AG09309 (cell line): Measurements from ENCODE around the gene TRMT44.

Experiments used
- DNase-seq: peaks from one replicate; pipeline ENCODE4 v3.0.0-alpha.2; 2010; ENCODE audit warnings: low read depth
- H3K4me3 ChIP-seq: 2 replicates; pipeline ENCODE4 v1.5.1; 2011; ENCODE audit warnings: mild to moderate bottlenecking, low read depth, low read length, moderate library complexity; ENCODE audit not compliant: control insufficient read depth
- TF ChIP-seq, protein P1 (sequence below): IDR thresholded peaks from 2 replicates; pipeline ENCODE4 v1.5.1; 2011; ENCODE audit warnings: mild to moderate bottlenecking, low read depth, low read length, inconsistent platforms; ENCODE audit not compliant: insufficient read depth, control insufficient read depth; ENCODE audit errors: missing control alignments

Gene TRMT44

GRCh38 chr4:8515316-8516060 is 74.9 kb downstream of the TRMT44 start:
- TF ChIP-seq, protein P1, sequence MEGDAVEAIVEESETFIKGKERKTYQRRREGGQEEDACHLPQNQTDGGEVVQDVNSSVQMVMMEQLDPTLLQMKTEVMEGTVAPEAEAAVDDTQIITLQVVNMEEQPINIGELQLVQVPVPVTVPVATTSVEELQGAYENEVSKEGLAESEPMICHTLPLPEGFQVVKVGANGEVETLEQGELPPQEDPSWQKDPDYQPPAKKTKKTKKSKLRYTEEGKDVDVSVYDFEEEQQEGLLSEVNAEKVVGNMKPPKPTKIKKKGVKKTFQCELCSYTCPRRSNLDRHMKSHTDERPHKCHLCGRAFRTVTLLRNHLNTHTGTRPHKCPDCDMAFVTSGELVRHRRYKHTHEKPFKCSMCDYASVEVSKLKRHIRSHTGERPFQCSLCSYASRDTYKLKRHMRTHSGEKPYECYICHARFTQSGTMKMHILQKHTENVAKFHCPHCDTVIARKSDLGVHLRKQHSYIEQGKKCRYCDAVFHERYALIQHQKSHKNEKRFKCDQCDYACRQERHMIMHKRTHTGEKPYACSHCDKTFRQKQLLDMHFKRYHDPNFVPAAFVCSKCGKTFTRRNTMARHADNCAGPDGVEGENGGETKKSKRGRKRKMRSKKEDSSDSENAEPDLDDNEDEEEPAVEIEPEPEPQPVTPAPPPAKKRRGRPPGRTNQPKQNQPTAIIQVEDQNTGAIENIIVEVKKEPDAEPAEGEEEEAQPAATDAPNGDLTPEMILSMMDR: no peak
- no peak for DNase-seq
- H3K4me3 ChIP-seq: no peak overlapping the region

DNA sequence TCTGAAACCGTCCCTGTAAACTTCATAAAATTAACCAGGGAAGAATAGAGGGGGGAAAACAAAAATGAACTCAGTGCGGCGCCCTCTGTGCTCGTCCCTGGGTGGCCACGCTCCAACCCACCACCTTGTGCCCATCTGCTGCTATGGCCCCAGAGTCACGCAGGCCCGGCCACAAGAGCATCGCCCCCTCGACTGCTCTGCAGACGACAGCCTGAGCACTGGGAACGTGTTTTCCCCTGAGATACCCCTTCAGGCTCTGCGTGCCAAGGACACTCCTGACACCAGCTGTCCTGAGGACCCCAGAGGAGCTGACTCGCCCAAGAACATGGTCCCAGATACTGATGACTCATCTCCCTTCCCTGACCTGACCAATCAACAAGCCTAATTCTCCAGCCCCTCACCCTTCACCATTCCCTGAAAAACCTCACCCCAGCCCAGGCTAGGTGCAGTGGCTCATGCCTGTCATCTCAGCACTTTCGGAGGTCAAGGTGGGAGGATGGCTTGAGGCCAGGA is 75.5 kb downstream of the TRMT44 start:
- TF ChIP-seq, protein P1: no peak
- H3K4me3 ChIP-seq: no peak overlapping the region
- no peak for DNase-seq

- no peak overlapping the region for H3K4me3 ChIP-seq
- TF ChIP-seq, protein P1: no peak
- no peak for DNase-seq
Measured at GRCh38 chr4:8516996-8517550, 76.5 kb downstream of the TRMT44 start.

- no peak overlapping the region for H3K4me3 ChIP-seq
- TF ChIP-seq, protein P1: no peak
- DNase-seq: no peak
Measured at GRCh38 chr4:8517946-8518345, 77.4 kb downstream of the TRMT44 start.

- TF ChIP-seq, protein P1: no peak
- DNase-seq: no peak
- no peak overlapping the region for H3K4me3 ChIP-seq
Measured at GRCh38 chr4:8522160-8523120, 81.9 kb downstream of the TRMT44 start.

- no peak overlapping the region for H3K4me3 ChIP-seq
- TF ChIP-seq, protein P1: no peak
- DNase-seq: no peak
Measured at GRCh38 chr4:8523175-8523574, 82.6 kb downstream of the TRMT44 start.
